Neural cell (in vitro differentiated cells): ENCODE results near the gene AFAP1.

ENCODE experiments used
- EP300 ChIP-seq: fragments of 450-650 bp; conservative IDR thresholded peaks from 2 replicates; pipeline ENCODE4 v1.6.1; 2014; ENCODE audit warnings: antibody characterized with exemption, mild to moderate bottlenecking, moderate library complexity; ENCODE audit not compliant: poor library complexity, severe bottlenecking
- EZH2 ChIP-seq: fragments of 200-600, 300-800 bp; shearing (Covaris generic), sonication (generic); IDR thresholded peaks from 2 replicates; pipeline ENCODE4 v1.6.1; 2014; ENCODE audit warnings: antibody characterized with exemption, low read length, borderline replicate concordance, mild to moderate bottlenecking; ENCODE audit not compliant: insufficient read depth, poor library complexity, severe bottlenecking
- RAD21 ChIP-seq: fragments of 450-650 bp; conservative IDR thresholded peaks from 2 replicates; pipeline ENCODE4 v1.6.1; 2014; ENCODE audit warnings: antibody characterized with exemption, mild to moderate bottlenecking, moderate library complexity
- TAF1 ChIP-seq: IDR thresholded peaks from 2 replicates; pipeline ENCODE4 v1.6.1; 2012; ENCODE audit warnings: low read depth
- TF ChIP-seq, protein P1 (sequence below): fragments of 450-650 bp; IDR thresholded peaks from 2 replicates; pipeline ENCODE4 v1.5.1; 2014; ENCODE audit warnings: antibody characterized with exemption, mild to moderate bottlenecking, moderate library complexity; ENCODE audit not compliant: poor library complexity, severe bottlenecking

DNA sequence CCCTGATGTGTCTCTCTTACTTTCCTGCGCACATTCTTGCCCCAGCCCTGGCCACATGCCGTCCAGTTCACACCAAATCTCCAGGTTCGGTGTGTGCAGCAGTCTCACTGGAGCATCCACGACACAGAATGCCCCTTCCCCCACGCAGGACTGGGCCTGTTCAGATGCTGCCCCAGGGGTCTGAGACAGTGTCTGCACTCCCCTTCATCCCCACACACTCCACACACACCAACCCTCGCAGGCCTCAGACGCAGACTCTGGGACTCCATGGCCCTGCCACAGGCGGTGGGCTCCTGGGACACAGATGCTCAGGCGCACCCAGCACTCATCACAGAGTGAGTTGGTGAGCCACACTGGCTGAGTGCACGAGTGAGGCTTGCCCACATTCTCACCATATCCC, 83.9 kb downstream of the AFAP1 start:
- TF ChIP-seq, protein P1, sequence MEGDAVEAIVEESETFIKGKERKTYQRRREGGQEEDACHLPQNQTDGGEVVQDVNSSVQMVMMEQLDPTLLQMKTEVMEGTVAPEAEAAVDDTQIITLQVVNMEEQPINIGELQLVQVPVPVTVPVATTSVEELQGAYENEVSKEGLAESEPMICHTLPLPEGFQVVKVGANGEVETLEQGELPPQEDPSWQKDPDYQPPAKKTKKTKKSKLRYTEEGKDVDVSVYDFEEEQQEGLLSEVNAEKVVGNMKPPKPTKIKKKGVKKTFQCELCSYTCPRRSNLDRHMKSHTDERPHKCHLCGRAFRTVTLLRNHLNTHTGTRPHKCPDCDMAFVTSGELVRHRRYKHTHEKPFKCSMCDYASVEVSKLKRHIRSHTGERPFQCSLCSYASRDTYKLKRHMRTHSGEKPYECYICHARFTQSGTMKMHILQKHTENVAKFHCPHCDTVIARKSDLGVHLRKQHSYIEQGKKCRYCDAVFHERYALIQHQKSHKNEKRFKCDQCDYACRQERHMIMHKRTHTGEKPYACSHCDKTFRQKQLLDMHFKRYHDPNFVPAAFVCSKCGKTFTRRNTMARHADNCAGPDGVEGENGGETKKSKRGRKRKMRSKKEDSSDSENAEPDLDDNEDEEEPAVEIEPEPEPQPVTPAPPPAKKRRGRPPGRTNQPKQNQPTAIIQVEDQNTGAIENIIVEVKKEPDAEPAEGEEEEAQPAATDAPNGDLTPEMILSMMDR: no peak
- TF ChIP-seq EP300 (no peak), EZH2 (no peak), TAF1 (no peak), RAD21 (no peak)
